WTC11 (cell line): ENCODE measurements around the gene NEDD8. TPM values are rescaled to one million over a fixed set of nuclear protein-coding genes. Genes with fewer than 3 reads are reported as not detected.

Source experiments
- ATAC-seq: fragments of 200-7000 bp; cut with Tn5 transposase; 2 replicates; pipeline ENCODE4 v1.10.0; 2021; ENCODE audit warnings: mild to moderate bottlenecking, moderate library complexity
- CTCF ChIA-PET: fragments of 300-600 bp; sonication (Branson Sonifier 250); formaldehyde crosslinking; loops from one replicate; lab custom pipeline; 2021; ENCODE audit warnings: antibody characterized with exemption; lab: Charles Lee
- POLR2A ChIA-PET: fragments of 350-600 bp; sonication (Branson Sonifier 250); formaldehyde crosslinking; loops from one replicate; lab custom pipeline; 2021; ENCODE audit warnings: antibody characterized with exemption; lab: Charles Lee
- DNase-seq: peaks from one replicate; pipeline ENCODE4 v3.0.0; 2021; ENCODE audit warnings: low spot score
- H3K27ac Mint-ChIP-seq: 2 replicates; pipeline ENCODE4 v1.8.0; 2021; ENCODE audit warnings: mixed read lengths
- H3K27me3 Mint-ChIP-seq: 2 replicates; pipeline ENCODE4 v1.8.0; 2021; ENCODE audit warnings: low read depth, mild to moderate bottlenecking, moderate library complexity, mixed read lengths
- H3K36me3 Mint-ChIP-seq: 2 replicates; pipeline ENCODE4 v1.8.0; 2021; ENCODE audit warnings: mixed read lengths
- H3K4me1 Mint-ChIP-seq: 2 replicates; pipeline ENCODE4 v1.8.0; 2022; ENCODE audit warnings: mixed read lengths
- H3K4me3 Mint-ChIP-seq: 2 replicates; pipeline ENCODE4 v1.8.0; 2021; ENCODE audit warnings: mild to moderate bottlenecking, moderate library complexity, mixed read lengths
- H3K9me3 Mint-ChIP-seq: 2 replicates; pipeline ENCODE4 v1.8.0; 2021; ENCODE audit warnings: mixed read lengths
- ETV6 ChIP-seq: sonication (generic); formaldehyde crosslinking; IDR thresholded peaks from 2 replicates; pipeline ENCODE4 v1.8.1; 2022; ENCODE audit warnings: mild to moderate bottlenecking, missing genetic modification reagents
- MYBL2 ChIP-seq: sonication (generic); formaldehyde crosslinking; IDR thresholded peaks from 2 replicates; pipeline ENCODE4 v1.8.1; 2023; ENCODE audit warnings: mild to moderate bottlenecking, moderate library complexity, missing genetic modification reagents
- NFATC4 ChIP-seq: fragments of 250-450 bp; sonication (Bioruptor Pico); IDR thresholded peaks from 2 replicates; pipeline ENCODE4 v1.9.0; 2021; ENCODE audit warnings: mild to moderate bottlenecking
- TEAD4 ChIP-seq: sonication (generic); formaldehyde crosslinking; IDR thresholded peaks from 2 replicates; pipeline ENCODE4 v1.8.0; 2022; ENCODE audit warnings: mild to moderate bottlenecking, missing genetic modification reagents
- ZNF423 ChIP-seq: fragments of 250-450 bp; sonication (Bioruptor Pico); IDR thresholded peaks from 2 replicates; pipeline ENCODE4 v2.1.2; 2022; ENCODE audit warnings: mild to moderate bottlenecking, moderate library complexity
- ZNF671 ChIP-seq: fragments of 250-450 bp; sonication (Bioruptor Pico); IDR thresholded peaks from 2 replicates; pipeline ENCODE4 v1.8.0; 2021; ENCODE audit warnings: mild to moderate bottlenecking
- total RNA-seq: library from RNA; stranded (reverse); gene quantifications from 3 replicates; pipeline ENCODE4 v1.2.3, GENCODE V29; 2021
- TF ChIP-seq, protein P1 (sequence below): fragments of 250-450 bp; sonication (Bioruptor Pico); IDR thresholded peaks from 2 replicates; pipeline ENCODE4 v1.8.0; 2021; ENCODE audit warnings: mild to moderate bottlenecking
- TF ChIP-seq, protein P2 (sequence below): sonication (generic); formaldehyde crosslinking; IDR thresholded peaks from 2 replicates; pipeline ENCODE4 v1.8.1; 2022; ENCODE audit warnings: mild to moderate bottlenecking, moderate library complexity, missing genetic modification reagents
- TF ChIP-seq, protein P3 (sequence below): sonication (generic); formaldehyde crosslinking; IDR thresholded peaks from 2 replicates; pipeline ENCODE4 v1.8.0; 2022; ENCODE audit warnings: missing genetic modification reagents
- TF ChIP-seq, protein P4 (sequence below): sonication (generic); formaldehyde crosslinking; IDR thresholded peaks from 2 replicates; pipeline ENCODE4 v1.8.0; 2022; ENCODE audit warnings: mild to moderate bottlenecking, missing genetic modification reagents
- TF ChIP-seq, protein P5 (sequence below): sonication (generic); formaldehyde crosslinking; IDR thresholded peaks from 2 replicates; pipeline ENCODE4 v1.8.1; 2022; ENCODE audit warnings: mild to moderate bottlenecking, missing genetic modification reagents, moderate library complexity, borderline replicate concordance
- TF ChIP-seq, protein P6 (sequence below): sonication (generic); formaldehyde crosslinking; IDR thresholded peaks from 2 replicates; pipeline ENCODE4 v1.8.1; 2022; ENCODE audit warnings: low read depth, mild to moderate bottlenecking, moderate library complexity, missing genetic modification reagents, borderline replicate concordance
- TF ChIP-seq, protein P7 (sequence below): sonication (generic); formaldehyde crosslinking; IDR thresholded peaks from 2 replicates; pipeline ENCODE4 v1.8.0; 2022; ENCODE audit warnings: mild to moderate bottlenecking, missing genetic modification reagents
- TF ChIP-seq, protein P8 (sequence below): sonication (generic); formaldehyde crosslinking; conservative IDR thresholded peaks from 2 replicates; pipeline ENCODE4 v1.8.1; 2023; ENCODE audit warnings: mild to moderate bottlenecking, low read depth, missing genetic modification reagents, moderate library complexity

The NEDD8 gene
- total RNA-seq, 1 experiment from 2014 or later = 233 TPM

DNA sequence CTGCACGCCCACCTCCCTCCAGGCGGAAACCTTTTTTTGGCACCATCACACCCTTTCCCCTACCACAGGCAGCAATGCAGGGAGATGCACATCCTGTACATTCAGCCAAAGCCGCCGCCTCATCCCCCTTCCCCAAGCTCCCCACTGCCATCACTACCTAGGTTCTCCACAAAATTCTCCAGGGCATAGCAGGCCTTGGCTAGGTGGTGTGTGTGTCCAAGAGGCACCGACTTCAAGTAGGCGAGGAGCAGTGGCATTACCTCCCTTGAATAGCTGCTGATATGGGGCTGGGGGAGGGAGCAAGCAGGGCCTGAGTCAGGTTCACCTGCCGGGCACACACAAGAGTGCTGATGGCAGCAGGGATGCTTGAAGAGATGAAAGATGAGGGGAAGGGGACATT lies 47.1 kb downstream of the NEDD8 start (continued):
- TF ChIP-seq NFATC4 (CRISPR knock-in tag) = no peak
- TF ChIP-seq, protein P1, sequence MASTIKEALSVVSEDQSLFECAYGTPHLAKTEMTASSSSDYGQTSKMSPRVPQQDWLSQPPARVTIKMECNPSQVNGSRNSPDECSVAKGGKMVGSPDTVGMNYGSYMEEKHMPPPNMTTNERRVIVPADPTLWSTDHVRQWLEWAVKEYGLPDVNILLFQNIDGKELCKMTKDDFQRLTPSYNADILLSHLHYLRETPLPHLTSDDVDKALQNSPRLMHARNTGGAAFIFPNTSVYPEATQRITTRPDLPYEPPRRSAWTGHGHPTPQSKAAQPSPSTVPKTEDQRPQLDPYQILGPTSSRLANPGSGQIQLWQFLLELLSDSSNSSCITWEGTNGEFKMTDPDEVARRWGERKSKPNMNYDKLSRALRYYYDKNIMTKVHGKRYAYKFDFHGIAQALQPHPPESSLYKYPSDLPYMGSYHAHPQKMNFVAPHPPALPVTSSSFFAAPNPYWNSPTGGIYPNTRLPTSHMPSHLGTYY (CRISPR knock-in tag) = no peak
- TF ChIP-seq, protein P2, sequence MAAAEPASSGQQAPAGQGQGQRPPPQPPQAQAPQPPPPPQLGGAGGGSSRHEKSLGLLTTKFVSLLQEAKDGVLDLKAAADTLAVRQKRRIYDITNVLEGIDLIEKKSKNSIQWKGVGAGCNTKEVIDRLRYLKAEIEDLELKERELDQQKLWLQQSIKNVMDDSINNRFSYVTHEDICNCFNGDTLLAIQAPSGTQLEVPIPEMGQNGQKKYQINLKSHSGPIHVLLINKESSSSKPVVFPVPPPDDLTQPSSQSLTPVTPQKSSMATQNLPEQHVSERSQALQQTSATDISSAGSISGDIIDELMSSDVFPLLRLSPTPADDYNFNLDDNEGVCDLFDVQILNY (CRISPR knock-in tag) = no peak
- TF ChIP-seq MYBL2 (CRISPR knock-in tag) = no peak
- TF ChIP-seq TEAD4 (CRISPR knock-in tag) = no peak
- TF ChIP-seq, protein P3, sequence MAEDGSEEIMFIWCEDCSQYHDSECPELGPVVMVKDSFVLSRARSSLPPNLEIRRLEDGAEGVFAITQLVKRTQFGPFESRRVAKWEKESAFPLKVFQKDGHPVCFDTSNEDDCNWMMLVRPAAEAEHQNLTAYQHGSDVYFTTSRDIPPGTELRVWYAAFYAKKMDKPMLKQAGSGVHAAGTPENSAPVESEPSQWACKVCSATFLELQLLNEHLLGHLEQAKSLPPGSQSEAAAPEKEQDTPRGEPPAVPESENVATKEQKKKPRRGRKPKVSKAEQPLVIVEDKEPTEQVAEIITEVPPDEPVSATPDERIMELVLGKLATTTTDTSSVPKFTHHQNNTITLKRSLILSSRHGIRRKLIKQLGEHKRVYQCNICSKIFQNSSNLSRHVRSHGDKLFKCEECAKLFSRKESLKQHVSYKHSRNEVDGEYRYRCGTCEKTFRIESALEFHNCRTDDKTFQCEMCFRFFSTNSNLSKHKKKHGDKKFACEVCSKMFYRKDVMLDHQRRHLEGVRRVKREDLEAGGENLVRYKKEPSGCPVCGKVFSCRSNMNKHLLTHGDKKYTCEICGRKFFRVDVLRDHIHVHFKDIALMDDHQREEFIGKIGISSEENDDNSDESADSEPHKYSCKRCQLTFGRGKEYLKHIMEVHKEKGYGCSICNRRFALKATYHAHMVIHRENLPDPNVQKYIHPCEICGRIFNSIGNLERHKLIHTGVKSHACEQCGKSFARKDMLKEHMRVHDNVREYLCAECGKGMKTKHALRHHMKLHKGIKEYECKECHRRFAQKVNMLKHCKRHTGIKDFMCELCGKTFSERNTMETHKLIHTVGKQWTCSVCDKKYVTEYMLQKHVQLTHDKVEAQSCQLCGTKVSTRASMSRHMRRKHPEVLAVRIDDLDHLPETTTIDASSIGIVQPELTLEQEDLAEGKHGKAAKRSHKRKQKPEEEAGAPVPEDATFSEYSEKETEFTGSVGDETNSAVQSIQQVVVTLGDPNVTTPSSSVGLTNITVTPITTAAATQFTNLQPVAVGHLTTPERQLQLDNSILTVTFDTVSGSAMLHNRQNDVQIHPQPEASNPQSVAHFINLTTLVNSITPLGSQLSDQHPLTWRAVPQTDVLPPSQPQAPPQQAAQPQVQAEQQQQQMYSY (CRISPR knock-in tag) = no peak
- TF ChIP-seq, protein P4, sequence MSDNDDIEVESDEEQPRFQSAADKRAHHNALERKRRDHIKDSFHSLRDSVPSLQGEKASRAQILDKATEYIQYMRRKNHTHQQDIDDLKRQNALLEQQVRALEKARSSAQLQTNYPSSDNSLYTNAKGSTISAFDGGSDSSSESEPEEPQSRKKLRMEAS (CRISPR knock-in tag) = no peak

DNA sequence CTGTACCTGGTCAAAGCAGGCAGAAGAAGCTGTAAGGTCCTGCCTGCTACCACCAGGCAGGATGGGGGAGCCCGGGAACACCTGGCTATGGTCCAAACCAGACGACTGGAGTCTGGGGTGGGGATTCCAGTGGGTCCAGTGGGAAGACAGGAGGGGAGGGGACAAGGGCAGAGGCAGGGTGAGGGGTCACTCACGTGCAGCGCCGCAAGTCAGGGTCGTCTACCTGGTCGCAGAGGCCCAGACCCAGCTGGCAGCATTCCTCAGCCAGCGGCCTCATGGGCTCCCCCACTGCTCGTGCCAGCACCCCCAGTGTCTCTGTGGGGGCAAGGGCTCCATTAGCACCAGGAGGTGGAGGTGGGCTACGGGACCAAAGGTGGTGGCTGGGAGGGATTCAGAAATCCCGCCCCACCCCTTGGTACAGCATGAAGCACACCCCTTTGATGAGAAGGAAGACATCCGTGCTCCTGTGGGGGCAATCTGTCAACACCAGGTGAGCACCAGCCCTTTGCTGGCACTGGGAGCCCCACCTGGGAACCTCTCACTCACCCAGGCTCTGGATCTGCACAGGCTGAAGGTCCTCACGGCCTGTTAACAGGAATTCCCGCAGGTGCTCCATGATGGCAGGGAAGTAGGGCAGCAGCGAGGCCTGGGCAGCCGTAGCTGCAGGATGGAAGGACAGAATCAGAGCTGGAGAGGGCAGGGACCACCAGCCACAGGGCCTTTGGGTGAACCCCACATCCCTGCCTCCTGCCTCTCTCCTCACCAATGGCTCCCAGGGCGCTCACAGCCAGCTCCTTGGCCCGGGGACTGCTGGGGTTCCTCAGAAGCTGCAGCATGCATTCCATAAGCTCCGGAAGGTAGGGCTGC lies 47.8 kb downstream of the NEDD8 start:
- no peak overlapping the region for H3K4me3 Mint-ChIP-seq
- TF ChIP-seq ZNF671 (no peak), ZNF423 (CRISPR knock-in tag) (no peak), ETV6 (CRISPR knock-in tag) (no peak), MYBL2 (CRISPR knock-in tag) (no peak)
- TF ChIP-seq, protein P5, sequence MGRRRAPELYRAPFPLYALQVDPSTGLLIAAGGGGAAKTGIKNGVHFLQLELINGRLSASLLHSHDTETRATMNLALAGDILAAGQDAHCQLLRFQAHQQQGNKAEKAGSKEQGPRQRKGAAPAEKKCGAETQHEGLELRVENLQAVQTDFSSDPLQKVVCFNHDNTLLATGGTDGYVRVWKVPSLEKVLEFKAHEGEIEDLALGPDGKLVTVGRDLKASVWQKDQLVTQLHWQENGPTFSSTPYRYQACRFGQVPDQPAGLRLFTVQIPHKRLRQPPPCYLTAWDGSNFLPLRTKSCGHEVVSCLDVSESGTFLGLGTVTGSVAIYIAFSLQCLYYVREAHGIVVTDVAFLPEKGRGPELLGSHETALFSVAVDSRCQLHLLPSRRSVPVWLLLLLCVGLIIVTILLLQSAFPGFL (CRISPR knock-in tag) = no peak
- TF ChIP-seq, protein P4 (CRISPR knock-in tag) = no peak
- TF ChIP-seq, protein P6, sequence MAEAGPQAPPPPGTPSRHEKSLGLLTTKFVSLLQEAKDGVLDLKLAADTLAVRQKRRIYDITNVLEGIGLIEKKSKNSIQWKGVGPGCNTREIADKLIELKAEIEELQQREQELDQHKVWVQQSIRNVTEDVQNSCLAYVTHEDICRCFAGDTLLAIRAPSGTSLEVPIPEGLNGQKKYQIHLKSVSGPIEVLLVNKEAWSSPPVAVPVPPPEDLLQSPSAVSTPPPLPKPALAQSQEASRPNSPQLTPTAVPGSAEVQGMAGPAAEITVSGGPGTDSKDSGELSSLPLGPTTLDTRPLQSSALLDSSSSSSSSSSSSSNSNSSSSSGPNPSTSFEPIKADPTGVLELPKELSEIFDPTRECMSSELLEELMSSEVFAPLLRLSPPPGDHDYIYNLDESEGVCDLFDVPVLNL (CRISPR knock-in tag) = no peak
- TF ChIP-seq, protein P7, sequence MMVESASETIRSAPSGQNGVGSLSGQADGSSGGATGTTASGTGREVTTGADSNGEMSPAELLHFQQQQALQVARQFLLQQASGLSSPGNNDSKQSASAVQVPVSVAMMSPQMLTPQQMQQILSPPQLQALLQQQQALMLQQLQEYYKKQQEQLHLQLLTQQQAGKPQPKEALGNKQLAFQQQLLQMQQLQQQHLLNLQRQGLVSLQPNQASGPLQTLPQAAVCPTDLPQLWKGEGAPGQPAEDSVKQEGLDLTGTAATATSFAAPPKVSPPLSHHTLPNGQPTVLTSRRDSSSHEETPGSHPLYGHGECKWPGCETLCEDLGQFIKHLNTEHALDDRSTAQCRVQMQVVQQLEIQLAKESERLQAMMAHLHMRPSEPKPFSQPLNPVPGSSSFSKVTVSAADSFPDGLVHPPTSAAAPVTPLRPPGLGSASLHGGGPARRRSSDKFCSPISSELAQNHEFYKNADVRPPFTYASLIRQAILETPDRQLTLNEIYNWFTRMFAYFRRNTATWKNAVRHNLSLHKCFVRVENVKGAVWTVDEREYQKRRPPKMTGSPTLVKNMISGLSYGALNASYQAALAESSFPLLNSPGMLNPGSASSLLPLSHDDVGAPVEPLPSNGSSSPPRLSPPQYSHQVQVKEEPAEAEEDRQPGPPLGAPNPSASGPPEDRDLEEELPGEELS (CRISPR knock-in tag) = no peak
- TF ChIP-seq, protein P8, sequence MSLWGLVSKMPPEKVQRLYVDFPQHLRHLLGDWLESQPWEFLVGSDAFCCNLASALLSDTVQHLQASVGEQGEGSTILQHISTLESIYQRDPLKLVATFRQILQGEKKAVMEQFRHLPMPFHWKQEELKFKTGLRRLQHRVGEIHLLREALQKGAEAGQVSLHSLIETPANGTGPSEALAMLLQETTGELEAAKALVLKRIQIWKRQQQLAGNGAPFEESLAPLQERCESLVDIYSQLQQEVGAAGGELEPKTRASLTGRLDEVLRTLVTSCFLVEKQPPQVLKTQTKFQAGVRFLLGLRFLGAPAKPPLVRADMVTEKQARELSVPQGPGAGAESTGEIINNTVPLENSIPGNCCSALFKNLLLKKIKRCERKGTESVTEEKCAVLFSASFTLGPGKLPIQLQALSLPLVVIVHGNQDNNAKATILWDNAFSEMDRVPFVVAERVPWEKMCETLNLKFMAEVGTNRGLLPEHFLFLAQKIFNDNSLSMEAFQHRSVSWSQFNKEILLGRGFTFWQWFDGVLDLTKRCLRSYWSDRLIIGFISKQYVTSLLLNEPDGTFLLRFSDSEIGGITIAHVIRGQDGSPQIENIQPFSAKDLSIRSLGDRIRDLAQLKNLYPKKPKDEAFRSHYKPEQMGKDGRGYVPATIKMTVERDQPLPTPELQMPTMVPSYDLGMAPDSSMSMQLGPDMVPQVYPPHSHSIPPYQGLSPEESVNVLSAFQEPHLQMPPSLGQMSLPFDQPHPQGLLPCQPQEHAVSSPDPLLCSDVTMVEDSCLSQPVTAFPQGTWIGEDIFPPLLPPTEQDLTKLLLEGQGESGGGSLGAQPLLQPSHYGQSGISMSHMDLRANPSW (CRISPR knock-in tag) = no peak
- DNase-seq (no peak), ATAC-seq (no peak)
- H3K27ac Mint-ChIP-seq = no peak overlapping the region
- H3K4me1 Mint-ChIP-seq = peaks cover 15% of the 10 kb centered on the region
- H3K27me3 Mint-ChIP-seq = no peaks in the 10 kb centered on the region
- CTCF ChIA-PET = interaction anchor here (1.0 to 1.2 kb wide), 2 partner anchors 23 to 31 kb away, joined by 3 to 5 read pairs; partner anchors contain the start of genes IRF9 and MDP1
- H3K36me3 Mint-ChIP-seq = peaks cover 42% of the 10 kb centered on the region
- H3K9me3 Mint-ChIP-seq = no peaks in the 10 kb centered on the region
- POLR2A ChIA-PET = no interaction called here
